ENCODE measurements around the gene ANXA8.

DNA sequence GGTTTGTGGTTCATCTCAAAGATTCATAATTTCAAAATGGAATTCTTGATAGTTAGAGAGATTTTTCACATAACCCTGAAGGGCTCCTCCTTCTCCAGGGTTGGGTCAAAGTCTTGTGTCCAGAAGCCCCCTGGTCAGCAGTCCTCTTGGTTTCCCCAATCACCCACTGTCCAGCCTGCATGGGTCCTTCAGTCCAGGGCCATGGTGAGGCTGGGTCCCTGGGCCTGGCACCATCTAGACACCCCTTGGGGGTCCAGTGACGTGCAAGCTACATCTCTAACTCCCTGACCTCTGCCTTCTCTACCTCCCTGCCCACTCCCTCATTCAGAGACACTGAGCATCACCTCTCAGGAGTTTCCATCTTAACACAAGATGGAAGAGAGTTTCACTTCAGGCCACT, 26.1 kb downstream of the ANXA8 start:
- TF ChIP-seq CREB1 (CRISPR knock-in tag; IDR thresholded peaks at IDR 0.05; ENCODE audit: low read depth) (no peak), POLR2AphosphoS5 (IDR thresholded peaks at IDR 0.05; ENCODE audit: low read depth) (no peak), NANOG (IDR thresholded peaks at IDR 0.05; ENCODE audit: borderline replicate concordance) (no peak), EZH2phosphoT487 (IDR thresholded peaks at IDR 0.05; ENCODE audit: unreplicated experiment) (no peak), EZH2 (IDR thresholded peaks at IDR 0.05; ENCODE audit: low read depth, unreplicated experiment) (no peak), JUNB (IDR thresholded peaks at IDR 0.05; ENCODE audit: unreplicated experiment) (no peak), ZNF331 (CRISPR knock-in tag; IDR thresholded peaks at IDR 0.05; ENCODE audit: low read depth) (no peak), ZNF114 (CRISPR knock-in tag; IDR thresholded peaks at IDR 0.05) (no peak), STAT1 (IDR thresholded peaks at IDR 0.05; ENCODE audit: unreplicated experiment) (no peak)
- TF ChIP-seq, protein P1, sequence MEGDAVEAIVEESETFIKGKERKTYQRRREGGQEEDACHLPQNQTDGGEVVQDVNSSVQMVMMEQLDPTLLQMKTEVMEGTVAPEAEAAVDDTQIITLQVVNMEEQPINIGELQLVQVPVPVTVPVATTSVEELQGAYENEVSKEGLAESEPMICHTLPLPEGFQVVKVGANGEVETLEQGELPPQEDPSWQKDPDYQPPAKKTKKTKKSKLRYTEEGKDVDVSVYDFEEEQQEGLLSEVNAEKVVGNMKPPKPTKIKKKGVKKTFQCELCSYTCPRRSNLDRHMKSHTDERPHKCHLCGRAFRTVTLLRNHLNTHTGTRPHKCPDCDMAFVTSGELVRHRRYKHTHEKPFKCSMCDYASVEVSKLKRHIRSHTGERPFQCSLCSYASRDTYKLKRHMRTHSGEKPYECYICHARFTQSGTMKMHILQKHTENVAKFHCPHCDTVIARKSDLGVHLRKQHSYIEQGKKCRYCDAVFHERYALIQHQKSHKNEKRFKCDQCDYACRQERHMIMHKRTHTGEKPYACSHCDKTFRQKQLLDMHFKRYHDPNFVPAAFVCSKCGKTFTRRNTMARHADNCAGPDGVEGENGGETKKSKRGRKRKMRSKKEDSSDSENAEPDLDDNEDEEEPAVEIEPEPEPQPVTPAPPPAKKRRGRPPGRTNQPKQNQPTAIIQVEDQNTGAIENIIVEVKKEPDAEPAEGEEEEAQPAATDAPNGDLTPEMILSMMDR (conservative IDR thresholded peaks at IDR 0.05; ENCODE audit: low read depth in 2 of 2), result no peak
- TF ChIP-seq, protein P2, sequence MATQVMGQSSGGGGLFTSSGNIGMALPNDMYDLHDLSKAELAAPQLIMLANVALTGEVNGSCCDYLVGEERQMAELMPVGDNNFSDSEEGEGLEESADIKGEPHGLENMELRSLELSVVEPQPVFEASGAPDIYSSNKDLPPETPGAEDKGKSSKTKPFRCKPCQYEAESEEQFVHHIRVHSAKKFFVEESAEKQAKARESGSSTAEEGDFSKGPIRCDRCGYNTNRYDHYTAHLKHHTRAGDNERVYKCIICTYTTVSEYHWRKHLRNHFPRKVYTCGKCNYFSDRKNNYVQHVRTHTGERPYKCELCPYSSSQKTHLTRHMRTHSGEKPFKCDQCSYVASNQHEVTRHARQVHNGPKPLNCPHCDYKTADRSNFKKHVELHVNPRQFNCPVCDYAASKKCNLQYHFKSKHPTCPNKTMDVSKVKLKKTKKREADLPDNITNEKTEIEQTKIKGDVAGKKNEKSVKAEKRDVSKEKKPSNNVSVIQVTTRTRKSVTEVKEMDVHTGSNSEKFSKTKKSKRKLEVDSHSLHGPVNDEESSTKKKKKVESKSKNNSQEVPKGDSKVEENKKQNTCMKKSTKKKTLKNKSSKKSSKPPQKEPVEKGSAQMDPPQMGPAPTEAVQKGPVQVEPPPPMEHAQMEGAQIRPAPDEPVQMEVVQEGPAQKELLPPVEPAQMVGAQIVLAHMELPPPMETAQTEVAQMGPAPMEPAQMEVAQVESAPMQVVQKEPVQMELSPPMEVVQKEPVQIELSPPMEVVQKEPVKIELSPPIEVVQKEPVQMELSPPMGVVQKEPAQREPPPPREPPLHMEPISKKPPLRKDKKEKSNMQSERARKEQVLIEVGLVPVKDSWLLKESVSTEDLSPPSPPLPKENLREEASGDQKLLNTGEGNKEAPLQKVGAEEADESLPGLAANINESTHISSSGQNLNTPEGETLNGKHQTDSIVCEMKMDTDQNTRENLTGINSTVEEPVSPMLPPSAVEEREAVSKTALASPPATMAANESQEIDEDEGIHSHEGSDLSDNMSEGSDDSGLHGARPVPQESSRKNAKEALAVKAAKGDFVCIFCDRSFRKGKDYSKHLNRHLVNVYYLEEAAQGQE (IDR thresholded peaks at IDR 0.05; ENCODE audit: unreplicated experiment), result no peak
- TF ChIP-seq, protein P3, sequence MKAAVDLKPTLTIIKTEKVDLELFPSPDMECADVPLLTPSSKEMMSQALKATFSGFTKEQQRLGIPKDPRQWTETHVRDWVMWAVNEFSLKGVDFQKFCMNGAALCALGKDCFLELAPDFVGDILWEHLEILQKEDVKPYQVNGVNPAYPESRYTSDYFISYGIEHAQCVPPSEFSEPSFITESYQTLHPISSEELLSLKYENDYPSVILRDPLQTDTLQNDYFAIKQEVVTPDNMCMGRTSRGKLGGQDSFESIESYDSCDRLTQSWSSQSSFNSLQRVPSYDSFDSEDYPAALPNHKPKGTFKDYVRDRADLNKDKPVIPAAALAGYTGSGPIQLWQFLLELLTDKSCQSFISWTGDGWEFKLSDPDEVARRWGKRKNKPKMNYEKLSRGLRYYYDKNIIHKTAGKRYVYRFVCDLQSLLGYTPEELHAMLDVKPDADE (IDR thresholded peaks at IDR 0.05), result no peak
- TF ChIP-seq, protein P4, sequence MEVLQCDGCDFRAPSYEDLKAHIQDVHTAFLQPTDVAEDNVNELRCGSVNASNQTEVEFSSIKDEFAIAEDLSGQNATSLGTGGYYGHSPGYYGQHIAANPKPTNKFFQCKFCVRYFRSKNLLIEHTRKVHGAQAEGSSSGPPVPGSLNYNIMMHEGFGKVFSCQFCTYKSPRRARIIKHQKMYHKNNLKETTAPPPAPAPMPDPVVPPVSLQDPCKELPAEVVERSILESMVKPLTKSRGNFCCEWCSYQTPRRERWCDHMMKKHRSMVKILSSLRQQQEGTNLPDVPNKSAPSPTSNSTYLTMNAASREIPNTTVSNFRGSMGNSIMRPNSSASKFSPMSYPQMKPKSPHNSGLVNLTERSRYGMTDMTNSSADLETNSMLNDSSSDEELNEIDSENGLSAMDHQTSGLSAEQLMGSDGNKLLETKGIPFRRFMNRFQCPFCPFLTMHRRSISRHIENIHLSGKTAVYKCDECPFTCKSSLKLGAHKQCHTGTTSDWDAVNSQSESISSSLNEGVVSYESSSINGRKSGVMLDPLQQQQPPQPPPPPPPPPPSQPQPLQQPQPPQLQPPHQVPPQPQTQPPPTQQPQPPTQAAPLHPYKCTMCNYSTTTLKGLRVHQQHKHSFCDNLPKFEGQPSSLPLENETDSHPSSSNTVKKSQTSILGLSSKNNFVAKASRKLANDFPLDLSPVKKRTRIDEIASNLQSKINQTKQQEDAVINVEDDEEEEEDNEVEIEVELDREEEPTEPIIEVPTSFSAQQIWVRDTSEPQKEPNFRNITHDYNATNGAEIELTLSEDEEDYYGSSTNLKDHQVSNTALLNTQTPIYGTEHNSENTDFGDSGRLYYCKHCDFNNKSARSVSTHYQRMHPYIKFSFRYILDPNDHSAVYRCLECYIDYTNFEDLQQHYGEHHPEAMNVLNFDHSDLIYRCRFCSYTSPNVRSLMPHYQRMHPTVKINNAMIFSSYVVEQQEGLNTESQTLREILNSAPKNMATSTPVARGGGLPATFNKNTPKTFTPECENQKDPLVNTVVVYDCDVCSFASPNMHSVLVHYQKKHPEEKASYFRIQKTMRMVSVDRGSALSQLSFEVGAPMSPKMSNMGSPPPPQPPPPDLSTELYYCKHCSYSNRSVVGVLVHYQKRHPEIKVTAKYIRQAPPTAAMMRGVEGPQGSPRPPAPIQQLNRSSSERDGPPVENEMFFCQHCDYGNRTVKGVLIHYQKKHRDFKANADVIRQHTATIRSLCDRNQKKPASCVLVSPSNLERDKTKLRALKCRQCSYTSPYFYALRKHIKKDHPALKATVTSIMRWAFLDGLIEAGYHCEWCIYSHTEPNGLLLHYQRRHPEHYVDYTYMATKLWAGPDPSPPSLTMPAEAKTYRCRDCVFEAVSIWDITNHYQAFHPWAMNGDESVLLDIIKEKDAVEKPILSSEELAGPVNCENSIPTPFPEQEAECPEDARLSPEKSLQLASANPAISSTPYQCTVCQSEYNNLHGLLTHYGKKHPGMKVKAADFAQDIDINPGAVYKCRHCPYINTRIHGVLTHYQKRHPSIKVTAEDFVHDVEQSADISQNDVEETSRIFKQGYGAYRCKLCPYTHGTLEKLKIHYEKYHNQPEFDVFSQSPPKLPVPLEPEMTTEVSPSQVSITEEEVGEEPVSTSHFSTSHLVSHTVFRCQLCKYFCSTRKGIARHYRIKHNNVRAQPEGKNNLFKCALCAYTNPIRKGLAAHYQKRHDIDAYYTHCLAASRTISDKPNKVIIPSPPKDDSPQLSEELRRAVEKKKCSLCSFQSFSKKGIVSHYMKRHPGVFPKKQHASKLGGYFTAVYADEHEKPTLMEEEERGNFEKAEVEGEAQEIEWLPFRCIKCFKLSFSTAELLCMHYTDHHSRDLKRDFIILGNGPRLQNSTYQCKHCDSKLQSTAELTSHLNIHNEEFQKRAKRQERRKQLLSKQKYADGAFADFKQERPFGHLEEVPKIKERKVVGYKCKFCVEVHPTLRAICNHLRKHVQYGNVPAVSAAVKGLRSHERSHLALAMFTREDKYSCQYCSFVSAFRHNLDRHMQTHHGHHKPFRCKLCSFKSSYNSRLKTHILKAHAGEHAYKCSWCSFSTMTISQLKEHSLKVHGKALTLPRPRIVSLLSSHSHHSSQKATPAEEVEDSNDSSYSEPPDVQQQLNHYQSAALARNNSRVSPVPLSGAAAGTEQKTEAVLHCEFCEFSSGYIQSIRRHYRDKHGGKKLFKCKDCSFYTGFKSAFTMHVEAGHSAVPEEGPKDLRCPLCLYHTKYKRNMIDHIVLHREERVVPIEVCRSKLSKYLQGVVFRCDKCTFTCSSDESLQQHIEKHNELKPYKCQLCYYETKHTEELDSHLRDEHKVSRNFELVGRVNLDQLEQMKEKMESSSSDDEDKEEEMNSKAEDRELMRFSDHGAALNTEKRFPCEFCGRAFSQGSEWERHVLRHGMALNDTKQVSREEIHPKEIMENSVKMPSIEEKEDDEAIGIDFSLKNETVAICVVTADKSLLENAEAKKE (CRISPR knock-in tag; IDR thresholded peaks at IDR 0.05), result no peak
